HepG2 (cell line): ENCODE results near the gene CIITA. TPM values are rescaled to one million over a fixed set of nuclear protein-coding genes. Genes with fewer than 3 reads are reported as not detected.

Experiments
- ATAC-seq: fragments of 200-7000 bp; cut with Tn5 transposase; 3 replicates; pipeline ENCODE4 v1.9.1; 2020; ENCODE audit warnings: mild to moderate bottlenecking, moderate library complexity
- BruUV-seq: library from RNA; stranded (reverse); fragments of 400-500 nt; replicated peaks from 2 replicates; lab custom pipeline; 2021; lab: Mats Ljungman, UMichigan
- CTCF ChIA-PET: fragments of 300-600 bp; formaldehyde crosslinking; extraction: SDS; loops from one replicate; lab custom pipeline; 2021; ENCODE audit warnings: low total read pairs, inconsistent platforms, low intra/inter-chr PET ratio; lab: Yijun Ruan, JAX
- POLR2A ChIA-PET: fragments of 350-600 bp; sonication (Branson Sonifier 250); formaldehyde crosslinking; loops from one replicate; lab custom pipeline; 2020; ENCODE audit warnings: antibody characterized with exemption, inconsistent platforms; lab: Yijun Ruan, JAX
- DNase-seq: peaks from one replicate; pipeline ENCODE4 v3.0.0-alpha.2; 2015; ENCODE audit warnings: low spot score
- FAIRE-seq: peaks from 3 replicates; lab custom pipeline; 2011; peaks lifted over from hg19 to GRCh38; lab: Jason Lieb, UNC
- H2AFZ ChIP-seq: one replicate; pipeline ENCODE4 v1.6.1; 2011; ENCODE audit warnings: low read length, inconsistent platforms
- H3K27ac ChIP-seq: fragments of 300-600 bp; 3 replicates; pipeline ENCODE4 v1.8.0; 2011; ENCODE audit warnings: mixed run types, mild to moderate bottlenecking, mixed read lengths, low read length, inconsistent platforms; ENCODE audit not compliant: insufficient read depth; ENCODE audit errors: extremely low read length
- H3K27me3 ChIP-seq, 2 experiments: fragments of 200-600 bp in 1 of 2; 2 replicates in 1 of 2; 3 replicates in 1 of 2; pipeline versions ENCODE4 v1.6.0 to v1.8.0; 2011; ENCODE audit warnings: low read length in 2 of 2, mild to moderate bottlenecking in 2 of 2, moderate library complexity in 2 of 2, inconsistent platforms in 1 of 2; ENCODE audit not compliant: insufficient read depth in 2 of 2, control insufficient read depth in 1 of 2
- H3K36me3 ChIP-seq, 2 experiments: fragments of 200-600 bp in 1 of 2; replicated peaks in 1 of 2; 2 replicates in 1 of 2; 3 replicates in 1 of 2; pipeline versions ENCODE4 v1.5.1 to v1.8.0; 2011; ENCODE audit warnings: low read length in 2 of 2, inconsistent platforms in 1 of 2; ENCODE audit not compliant: insufficient read depth in 2 of 2, control insufficient read depth in 1 of 2
- H3K4me1 ChIP-seq: 2 replicates; pipeline ENCODE4 v1.5.1; 2012; ENCODE audit warnings: low read length, inconsistent platforms; ENCODE audit not compliant: insufficient read depth
- H3K4me2 ChIP-seq: 2 replicates; pipeline ENCODE4 v1.6.0; 2011; ENCODE audit warnings: low read depth, low read length, inconsistent platforms
- H3K4me3 ChIP-seq, 3 experiments: fragments of 200-600 bp in 1 of 3; sonication (generic), shearing (Covaris generic) in 1 of 3; replicated peaks in 1 of 3; 2 replicates each; pipeline ENCODE4 v1.5.1; 2011 to 2016; ENCODE audit warnings: low read length in 3 of 3, inconsistent platforms in 2 of 3, low read depth in 2 of 3, mild to moderate bottlenecking in 2 of 3, control low read depth in 1 of 3, mixed read lengths in 1 of 3; ENCODE audit not compliant: insufficient read depth in 1 of 3
- H3K79me2 ChIP-seq: one replicate; pipeline ENCODE4 v1.6.1; 2011; ENCODE audit warnings: low read length, inconsistent platforms; ENCODE audit not compliant: insufficient read depth
- H3K9ac ChIP-seq: 2 replicates; pipeline ENCODE4 v1.6.0; 2011; ENCODE audit warnings: mild to moderate bottlenecking, low read depth, low read length, inconsistent platforms; ENCODE audit not compliant: insufficient read depth
- H3K9me3 ChIP-seq: 2 replicates; pipeline ENCODE4 v1.5.1; 2012; ENCODE audit warnings: mild to moderate bottlenecking, low read length
- H4K20me1 ChIP-seq: 2 replicates; pipeline ENCODE4 v1.6.0; 2011; ENCODE audit warnings: inconsistent platforms, mild to moderate bottlenecking, low read length, moderate library complexity; ENCODE audit not compliant: insufficient read depth
- CEBPB ChIP-seq: IDR thresholded peaks from 2 replicates; pipeline ENCODE4 v1.6.1; 2011; ENCODE audit warnings: low read depth, low read length, improper control_type of control experiment, borderline replicate concordance
- PLSCR1 ChIP-seq: sonication (generic); formaldehyde crosslinking; IDR thresholded peaks from 2 replicates; pipeline ENCODE4 v1.5.0; 2020; ENCODE audit warnings: missing genetic modification reagents, mild to moderate bottlenecking, borderline replicate concordance
- YY1 ChIP-seq: IDR thresholded peaks from 2 replicates; pipeline ENCODE4 v1.6.1; 2011; ENCODE audit warnings: low read length, low read depth, moderate library complexity, mild to moderate bottlenecking; ENCODE audit not compliant: insufficient read depth, insufficient replicate concordance
- ZNF484 ChIP-seq: sonication (generic); formaldehyde crosslinking; IDR thresholded peaks from 2 replicates; pipeline ENCODE4 v1.5.1; 2020; ENCODE audit warnings: mild to moderate bottlenecking, low read depth, missing genetic modification reagents, borderline replicate concordance
- WGBS: methylation state at CpG from one replicate; pipeline ENCODE4 v1.1.6; 2017; ENCODE audit warnings: low lambda C conversion rate; 5-methylcytosine and 5-hydroxymethylcytosine counted together
- in situ Hi-C: cut with HindIII; loops from 2 replicates; pipeline ENCODE4 v1.10.0; 2017; ENCODE audit warnings: low pct_unique_long_range_greater_than_20kb; ENCODE audit not compliant: extremely low pct_ligation_motif_present
- intact Hi-C: fragments of 100-400 bp; cut with micrococcal nuclease; formaldehyde crosslinking; loops from one replicate; pipeline ENCODE4 v1.10.0; 2022; ENCODE audit not compliant: unreplicated experiment
- polyA plus RNA-seq, 8 experiments: library from polyadenylated mRNA; depleted of rRNA in 3 of 8; stranded (reverse) in 7 of 8; unstranded in 1 of 8; fragments of >200 nt; fragmentation: Illumina TruSeq in 4 of 8; extraction: Trizol in 4 of 8; gene quantifications; 2 replicates each; pipeline versions ENCODE4 v1.2.1 to v1.2.3, GENCODE V29; 2011 to 2016; ENCODE audit warnings: low read depth in 4 of 8, missing spikeins in 1 of 8, mixed read lengths in 1 of 8; ENCODE audit not compliant: insufficient read depth in 1 of 8
- total RNA-seq, 5 experiments: library from RNA; depleted of rRNA; stranded (reverse); fragments of >200 nt; fragmentation: Illumina TruSeq; extraction: Trizol; gene quantifications; 2 replicates each; pipeline ENCODE4 v1.2.3, GENCODE V29; 2016; ENCODE audit warnings: low read depth in 1 of 5

CIITA gene
- total and polyA plus RNA-seq, 2 of the 13 experiments (the other 11 are each of a cell fraction or from before 2014, with no cell fraction given), result 0.08 to 0.09 TPM

- TF ChIP-seq ZNF484 (CRISPR knock-in tag) (no peak), CEBPB (no peak), YY1 (no peak)
These were observed 44.8 kb upstream of the CIITA start (continued) for GRCh38 chr16:10831894-10832886.

DNA sequence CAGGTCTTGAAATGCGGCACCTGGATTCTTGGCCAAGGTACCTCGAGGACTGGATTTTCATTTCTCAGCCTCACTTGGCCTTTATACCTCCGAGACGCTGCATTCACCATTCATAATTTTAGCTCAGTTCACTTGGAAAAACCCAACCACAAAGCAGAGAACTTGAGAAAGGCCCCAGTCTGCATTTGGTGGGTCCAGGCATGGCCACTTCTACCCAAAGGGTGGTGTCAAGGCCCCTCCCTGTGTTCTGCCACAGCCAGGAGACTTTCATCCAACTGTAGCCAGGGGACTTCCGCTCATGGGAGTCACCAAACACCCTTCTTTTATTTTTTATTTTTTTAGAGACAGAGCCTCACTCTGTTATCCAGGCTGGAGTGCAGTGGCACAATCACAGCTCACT is 43.7 kb upstream of the CIITA start:
- Histone ChIP-seq H3K27ac (no peak overlapping the region), H3K79me2 (no peaks in the 10 kb centered on the region), H3K9ac (no peak overlapping the region), H3K9me3 (no peaks in the 10 kb centered on the region), H3K4me1 (no peaks in the 10 kb centered on the region), H3K4me3 (no peak overlapping the region), H3K4me2 (no peak overlapping the region), H2AFZ (no peak overlapping the region), H3K36me3 (no peaks in the 10 kb centered on the region), H3K27me3 (peaks cover 3 to 10% of the 10 kb centered on the region in 2 experiments; a peak in 3 of 5 replicates), H4K20me1 (no peaks in the 10 kb centered on the region)
- in situ Hi-C loops (no loop called here), intact Hi-C loops (no loop called here)
- no peak for DNase-seq
- FAIRE-seq, result no peak
- WGBS, result 24% methylated on average over 5 of the region's 5 CpGs
- ChIA-PET POLR2A (no interaction called here), CTCF (no interaction called here)
- no peak for ATAC-seq
- no TSS peak for BruUV-seq
- no peak for TF ChIP-seq PLSCR1 (CRISPR knock-in tag)
